CD4-positive, alpha-beta memory T cell (primary cell): Measurements from ENCODE around the gene GPRC5C. TPM values are rescaled to one million over a fixed set of nuclear protein-coding genes. Genes with fewer than 3 reads are reported as not detected.

Experiments used
- CTCF ChIA-PET: fragments of 350-600 bp; sonication (Branson Sonifier 250); formaldehyde crosslinking; loops from one replicate; lab custom pipeline; 2021; ENCODE audit warnings: inconsistent platforms; ENCODE audit not compliant: partially characterized antibody; lab: Charles Lee
- POLR2A ChIA-PET: fragments of 350-600 bp; sonication (Branson Sonifier 250); formaldehyde crosslinking; loops from one replicate; lab custom pipeline; 2021; ENCODE audit not compliant: partially characterized antibody; lab: Charles Lee
- DNase-seq, 5 donors: peaks; one replicate each; pipeline versions ENCODE4 v3.0.0 to v3.0.0-alpha.2; 2020 to 2022; ENCODE audit warnings: mixed read lengths in 1 of 5
- H3K27ac ChIP-seq: one replicate; pipeline ENCODE4 v1.7.0; 2013; ENCODE audit warnings: low read depth, low read length
- H3K27me3 ChIP-seq: 2 replicates; pipeline ENCODE4 v1.7.0; 2013; ENCODE audit warnings: mild to moderate bottlenecking, low read length, moderate library complexity; ENCODE audit not compliant: insufficient read depth
- H3K36me3 ChIP-seq: 2 replicates; pipeline ENCODE4 v1.7.0; 2013; ENCODE audit warnings: mild to moderate bottlenecking, low read length, moderate library complexity; ENCODE audit not compliant: insufficient read depth
- H3K4me1 ChIP-seq: 2 replicates; pipeline ENCODE4 v1.7.0; 2013; ENCODE audit warnings: mild to moderate bottlenecking, low read length, moderate library complexity; ENCODE audit not compliant: insufficient read depth
- H3K4me3 ChIP-seq, 2 donors: one replicate each; pipeline ENCODE4 v1.7.0; 2013; ENCODE audit warnings: low read length in 2 of 2, mild to moderate bottlenecking in 1 of 2
- H3K9me3 ChIP-seq, 2 donors: one replicate each; pipeline ENCODE4 v1.7.0; 2013; ENCODE audit warnings: low read length in 2 of 2, control low read depth in 1 of 2; ENCODE audit not compliant: control insufficient read depth in 1 of 2
- H3K27ac Mint-ChIP-seq, 7 donors: one replicate each; pipeline ENCODE4 v1.8.0; 2020 to 2021; ENCODE audit warnings: mixed read lengths in 7 of 7, mild to moderate bottlenecking in 6 of 7, inconsistent platforms in 3 of 7, moderate library complexity in 3 of 7
- H3K27me3 Mint-ChIP-seq, 2 donors: one replicate each; pipeline ENCODE4 v1.8.0; 2020 to 2021; ENCODE audit warnings: mixed read lengths in 2 of 2
- H3K36me3 Mint-ChIP-seq, 2 donors: one replicate each; pipeline ENCODE4 v1.8.0; 2020 to 2021; ENCODE audit warnings: mixed read lengths in 2 of 2, inconsistent platforms in 1 of 2, mild to moderate bottlenecking in 1 of 2
- H3K4me1 Mint-ChIP-seq, 4 donors: one replicate each; pipeline ENCODE4 v1.8.0; 2020 to 2021; ENCODE audit warnings: mixed read lengths in 4 of 4, mild to moderate bottlenecking in 1 of 4
- H3K4me3 Mint-ChIP-seq, 8 donors: one replicate each; pipeline ENCODE4 v1.8.0; 2020 to 2021; ENCODE audit warnings: mixed read lengths in 8 of 8, mild to moderate bottlenecking in 7 of 8, moderate library complexity in 6 of 8, inconsistent platforms in 3 of 8
- H3K9me3 Mint-ChIP-seq, 8 donors: one replicate each; pipeline ENCODE4 v1.8.0; 2020 to 2021; ENCODE audit warnings: mixed read lengths in 8 of 8, mild to moderate bottlenecking in 5 of 8, inconsistent platforms in 3 of 8, moderate library complexity in 1 of 8
- intact Hi-C: fragments of 100-400 bp; cut with micrococcal nuclease; formaldehyde crosslinking; loops from one replicate; pipeline ENCODE4 v1.15.1; 2023
- polyA plus RNA-seq, 2 donors: library from polyadenylated mRNA; unstranded; fragments of 300-500 nt; fragmentation: Illumina TruSeq; gene quantifications; one replicate each; pipeline ENCODE4 v1.2.3, GENCODE V29; 2021
- total RNA-seq, 2 experiments: library from RNA; stranded (reverse); gene quantifications; one replicate each; pipeline ENCODE4 v1.2.3, GENCODE V29; 2021

GPRC5C gene
- total and polyA plus RNA-seq, 4 experiments from 2014 or later, result not detected

DNA sequence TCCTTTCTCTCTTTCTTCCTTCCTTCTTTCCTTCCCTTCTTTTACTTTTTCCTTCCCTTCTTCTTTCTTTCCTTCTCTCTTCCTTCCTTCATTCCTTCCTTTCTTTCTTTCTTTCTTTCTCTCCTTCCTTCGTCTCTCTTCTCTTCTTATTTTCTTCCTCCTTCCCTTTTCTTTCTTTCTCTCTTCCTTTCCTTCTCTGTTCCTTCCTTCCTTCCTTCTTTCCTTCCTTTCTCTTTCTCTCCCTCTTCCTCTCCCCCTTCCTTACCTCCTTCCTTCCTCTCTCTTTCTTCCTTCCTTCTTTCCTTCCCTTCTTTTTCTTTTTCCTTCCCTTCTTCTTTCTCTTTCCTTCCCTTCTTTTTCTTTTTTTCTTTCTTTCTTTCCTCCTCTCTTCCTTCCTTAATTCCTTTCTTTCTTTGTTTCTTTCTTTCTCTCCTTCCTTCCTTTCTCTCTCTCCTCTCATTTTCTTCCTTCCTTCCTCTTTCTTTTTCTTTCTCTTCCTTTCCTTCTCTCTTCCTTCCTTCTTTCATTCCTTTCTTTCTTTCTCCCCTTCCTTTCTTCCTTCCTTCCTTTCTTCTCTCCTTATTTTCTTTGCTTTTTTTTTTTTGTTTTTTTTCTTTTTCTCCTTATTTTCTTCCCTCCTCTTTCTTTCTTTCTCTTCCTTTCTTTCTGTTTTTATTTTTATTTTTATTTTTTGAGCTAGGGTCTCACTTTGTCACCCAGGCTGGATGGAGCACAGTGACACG is 41.8 kb upstream of the GPRC5C start:
- Mint-ChIP-seq H3K4me1 (no peaks in the 10 kb centered on the region), H3K4me3 (no peak overlapping the region), H3K36me3 (no peaks in the 10 kb centered on the region), H3K9me3 (peaks cover 0 to 2% (median 0%) of the 10 kb centered on the region in 8 donors), H3K27me3 (no peaks in the 10 kb centered on the region), H3K27ac (peak overlapping the region in 1 of 7 donors; percentile 25)
- POLR2A ChIA-PET, result no interaction called here
- Histone ChIP-seq H3K4me3 (no peak overlapping the region), H3K9me3 (no peaks in the 10 kb centered on the region), H3K4me1 (no peaks in the 10 kb centered on the region), H3K27me3 (no peaks in the 10 kb centered on the region), H3K27ac (no peak overlapping the region), H3K36me3 (no peaks in the 10 kb centered on the region)
- intact Hi-C loops, result no loop called here
- DNase-seq, result no peak
- CTCF ChIA-PET, result interaction anchor here (0.7 to 2.0 kb wide), 2 partner anchors 11 to 67 kb away, joined by 3 to 10 read pairs; no protein-coding TSS in a partner anchor

DNA sequence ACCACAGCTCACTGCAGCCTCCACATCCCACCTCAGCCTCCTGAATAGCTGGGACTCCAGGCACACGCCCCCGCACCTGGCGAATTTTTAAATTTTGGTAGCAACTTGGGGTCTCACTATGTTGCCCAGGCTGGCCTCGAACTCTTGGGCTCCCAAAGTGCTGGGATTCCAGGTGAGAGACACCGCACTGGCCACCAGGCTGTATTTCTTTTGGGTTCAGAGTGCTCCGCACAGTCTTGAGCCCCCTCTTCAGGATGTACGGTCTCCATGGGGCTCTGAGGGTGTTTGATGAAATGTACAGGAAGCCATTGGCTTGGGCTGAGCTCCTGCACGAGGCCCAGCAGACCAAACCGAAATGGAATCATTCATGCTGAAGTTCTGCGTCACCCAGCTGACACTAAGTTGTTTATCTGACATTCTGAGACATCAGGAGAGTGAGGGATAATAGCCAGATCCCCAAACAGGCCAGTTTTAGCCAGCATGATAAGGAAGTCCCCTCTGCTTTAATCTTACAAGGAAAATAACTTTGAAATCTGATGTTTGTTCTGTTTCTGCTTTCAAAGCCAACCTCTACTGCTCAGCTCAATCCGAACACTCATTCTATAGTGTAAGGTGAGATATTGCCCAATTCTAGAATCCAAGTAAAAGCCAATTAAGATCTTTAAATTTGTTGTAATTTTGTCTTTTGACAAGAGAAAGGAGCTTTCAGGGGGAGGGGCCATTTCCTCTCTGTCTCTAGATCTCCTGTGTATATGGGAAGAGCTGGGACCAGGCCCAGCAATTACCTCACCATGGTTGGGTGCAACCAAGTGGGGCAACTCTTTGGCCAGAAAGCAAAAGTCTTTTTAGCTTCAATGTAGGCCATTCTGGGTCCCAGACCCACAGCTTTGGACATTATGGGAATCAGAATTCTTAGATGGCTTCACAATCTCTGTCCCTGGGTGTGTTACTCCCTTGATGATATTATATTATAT is 40.9 kb upstream of the GPRC5C start:
- intact Hi-C loops, result no loop called here
- Histone ChIP-seq H3K27ac (no peak overlapping the region), H3K36me3 (no peaks in the 10 kb centered on the region), H3K27me3 (no peaks in the 10 kb centered on the region), H3K9me3 (no peaks in the 10 kb centered on the region), H3K4me3 (no peak overlapping the region), H3K4me1 (no peaks in the 10 kb centered on the region)
- no peak for DNase-seq
- H3K27ac Mint-ChIP-seq, result no peak overlapping the region
- peaks cover 0 to 2% (median 0%) of the 10 kb centered on the region in 8 donors for H3K9me3 Mint-ChIP-seq
- peaks cover 0 to 4% of the 10 kb centered on the region in 2 donors for H3K27me3 Mint-ChIP-seq
- POLR2A ChIA-PET, result no interaction called here
- CTCF ChIA-PET, result interaction anchor here (0.7 to 3.6 kb wide), 4 partner anchors 10 to 68 kb away, joined by 3 to 17 read pairs (median 6); no protein-coding TSS in a partner anchor
- H3K4me1 Mint-ChIP-seq, result no peaks in the 10 kb centered on the region
- no peaks in the 10 kb centered on the region for H3K36me3 Mint-ChIP-seq
- H3K4me3 Mint-ChIP-seq, result no peak overlapping the region

DNA sequence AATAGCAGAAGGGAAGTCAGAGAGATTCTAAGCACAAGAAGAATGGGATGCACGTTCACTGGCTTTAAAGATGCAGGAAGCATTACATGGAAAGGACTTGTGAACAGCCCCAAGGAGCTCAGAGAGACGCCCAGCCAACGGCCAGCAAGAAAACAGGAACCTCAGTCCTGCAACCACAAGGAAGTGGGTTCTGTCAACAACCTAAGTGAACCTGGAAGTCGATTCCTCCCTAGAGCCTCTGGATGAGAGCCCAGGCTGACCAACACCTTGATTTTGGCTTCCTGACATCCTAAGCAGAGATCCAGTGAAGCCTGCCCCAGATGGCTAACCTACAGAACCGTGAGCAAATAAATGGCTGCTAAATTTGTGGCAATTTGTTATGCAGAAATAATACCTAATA is 40.1 kb upstream of the GPRC5C start:
- Mint-ChIP-seq H3K4me3 (no peak overlapping the region), H3K27ac (peak overlapping the region in 1 of 7 donors; percentile 6), H3K4me1 (no peaks in the 10 kb centered on the region), H3K36me3 (no peaks in the 10 kb centered on the region), H3K9me3 (peaks cover 0 to 2% (median 0%) of the 10 kb centered on the region in 8 donors), H3K27me3 (peaks cover 0 to 4% of the 10 kb centered on the region in 2 donors)
- H3K27me3 ChIP-seq, result no peaks in the 10 kb centered on the region
- H3K9me3 ChIP-seq, result no peaks in the 10 kb centered on the region
- CTCF ChIA-PET, result interaction anchor here (1.1 to 3.6 kb wide), 3 partner anchors 11 to 23 kb away, joined by 3 to 17 read pairs (median 10); no protein-coding TSS in a partner anchor
- H3K27ac ChIP-seq, result no peak overlapping the region
- no peak overlapping the region for H3K4me3 ChIP-seq
- H3K4me1 ChIP-seq, result no peaks in the 10 kb centered on the region
- intact Hi-C loops, result no loop called here
- DNase-seq, result no peak
- POLR2A ChIA-PET, result no interaction called here
- no peaks in the 10 kb centered on the region for H3K36me3 ChIP-seq

DNA sequence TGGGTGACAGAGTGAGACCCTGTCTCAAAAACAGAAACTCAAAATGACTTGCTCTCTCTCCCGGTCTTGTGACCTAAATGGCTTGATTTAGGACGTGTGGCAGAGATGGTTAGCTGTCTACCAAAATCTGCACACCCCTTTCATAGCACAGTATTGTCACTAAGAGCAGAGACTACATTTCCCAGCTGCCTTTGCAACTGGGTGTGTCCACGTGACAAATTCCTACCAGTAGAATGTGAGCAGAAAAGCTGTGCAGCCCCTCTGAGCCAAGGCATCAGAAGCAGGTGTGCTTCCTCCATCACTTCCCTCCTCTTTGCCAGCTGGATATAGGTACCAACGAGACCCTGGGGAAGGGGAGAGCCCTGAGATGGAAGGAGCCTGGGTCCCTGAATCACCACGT is 39.0 kb upstream of the GPRC5C start:
- no peaks in the 10 kb centered on the region for H3K36me3 Mint-ChIP-seq

DNA sequence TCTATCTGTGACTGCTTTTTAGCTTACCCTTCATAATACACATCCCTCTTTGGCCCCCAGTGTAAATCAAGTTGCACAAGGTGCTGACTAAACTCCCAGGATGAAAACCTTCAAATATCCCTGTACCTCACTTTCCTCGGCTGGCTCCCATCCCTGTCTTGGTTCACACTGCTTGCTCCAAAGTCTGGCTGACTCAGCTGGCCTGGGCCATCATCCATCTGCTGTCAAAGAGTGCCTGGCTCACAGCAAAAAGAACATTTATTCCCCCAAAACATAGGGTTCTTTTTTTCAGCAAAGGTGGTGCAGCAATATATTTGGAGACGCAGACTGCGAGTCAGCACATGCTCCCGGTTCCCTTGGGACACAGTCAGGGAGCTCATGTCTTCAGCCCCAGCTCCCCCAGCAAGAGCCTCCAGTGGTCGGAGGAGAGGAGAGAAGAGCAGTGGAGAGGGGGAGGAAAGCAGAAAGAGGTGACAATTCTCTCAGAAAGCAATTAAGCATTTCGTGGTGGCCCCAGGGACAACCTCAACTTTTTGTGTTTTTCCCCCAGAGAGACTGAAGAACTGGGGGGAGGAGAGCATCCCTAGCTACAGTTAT is 38.4 kb upstream of the GPRC5C start:
- Mint-ChIP-seq H3K27me3 (peaks cover 0 to 4% of the 10 kb centered on the region in 2 donors), H3K4me3 (no peak overlapping the region), H3K9me3 (peaks cover 0 to 2% (median 0%) of the 10 kb centered on the region in 8 donors), H3K36me3 (no peaks in the 10 kb centered on the region), H3K27ac (no peak overlapping the region), H3K4me1 (no peaks in the 10 kb centered on the region)
- H3K36me3 ChIP-seq, result no peaks in the 10 kb centered on the region
- intact Hi-C loops, result no loop called here
- DNase-seq, result no peak
- ChIA-PET CTCF (interaction anchor here (1.7 to 3.6 kb wide), 2 partner anchors 14 to 25 kb away, joined by 5 to 17 read pairs; no protein-coding TSS in a partner anchor), POLR2A (no interaction called here)
- no peaks in the 10 kb centered on the region for H3K4me1 ChIP-seq
- no peaks in the 10 kb centered on the region for H3K9me3 ChIP-seq
- H3K27me3 ChIP-seq, result no peaks in the 10 kb centered on the region
- H3K4me3 ChIP-seq, result no peak overlapping the region
- no peak overlapping the region for H3K27ac ChIP-seq

More for the DNA sequence above, 39.0 kb upstream of the GPRC5C start:
- H3K9me3 ChIP-seq, result no peaks in the 10 kb centered on the region
- Mint-ChIP-seq H3K4me1 (no peaks in the 10 kb centered on the region), H3K27ac (no peak overlapping the region), H3K4me3 (no peak overlapping the region), H3K9me3 (peaks cover 0 to 2% (median 0%) of the 10 kb centered on the region in 8 donors), H3K27me3 (peaks cover 0 to 4% of the 10 kb centered on the region in 2 donors)
- CTCF ChIA-PET, result interaction anchor here (3.6 kb wide), 1 partner anchor 24 kb away, joined by 17 read pairs; no protein-coding TSS in a partner anchor
- POLR2A ChIA-PET, result no interaction called here
- H3K27ac ChIP-seq, result no peak overlapping the region
- H3K4me1 ChIP-seq, result no peaks in the 10 kb centered on the region
- intact Hi-C loops, result no loop called here
- H3K4me3 ChIP-seq, result no peak overlapping the region
- no peak for DNase-seq
- H3K27me3 ChIP-seq, result no peaks in the 10 kb centered on the region
- no peaks in the 10 kb centered on the region for H3K36me3 ChIP-seq

DNA sequence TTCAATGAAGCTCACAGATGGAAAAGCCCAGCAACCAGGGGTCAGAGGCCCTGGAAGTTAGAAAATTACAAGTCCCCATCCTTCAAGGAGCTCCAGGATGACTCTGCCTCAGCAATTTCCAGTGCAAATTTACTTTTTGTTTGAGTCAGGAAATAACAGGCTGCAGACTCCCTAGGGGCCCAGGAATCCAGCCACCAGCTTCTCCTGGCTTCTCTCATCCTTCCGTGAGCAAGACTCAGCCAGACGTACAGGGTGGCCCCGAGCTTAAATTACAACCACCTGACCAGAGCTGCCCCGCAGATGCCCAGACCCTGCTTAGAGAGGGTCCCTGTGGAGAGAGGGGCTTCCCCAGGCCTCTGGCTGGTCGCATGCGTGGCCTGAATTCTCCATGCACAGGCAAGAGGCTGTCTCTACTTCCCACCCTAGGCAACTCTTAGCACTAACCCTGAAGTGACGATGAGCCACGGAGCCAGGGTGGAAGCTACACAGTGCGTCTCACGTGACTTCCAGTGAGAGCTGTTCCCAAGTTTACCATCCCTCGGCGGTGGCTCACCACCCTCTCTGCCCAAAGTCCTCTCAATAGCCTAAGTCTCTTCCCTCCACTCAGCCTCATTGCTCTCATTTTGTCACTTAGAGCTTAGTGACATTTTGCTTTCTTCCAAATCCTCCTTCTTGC is 37.5 kb upstream of the GPRC5C start:
- H3K4me1 ChIP-seq, result no peaks in the 10 kb centered on the region
- Mint-ChIP-seq H3K36me3 (no peaks in the 10 kb centered on the region), H3K27ac (no peak overlapping the region), H3K27me3 (peaks cover 0 to 4% of the 10 kb centered on the region in 2 donors), H3K4me1 (no peaks in the 10 kb centered on the region), H3K9me3 (peaks cover 0 to 2% (median 0%) of the 10 kb centered on the region in 8 donors), H3K4me3 (no peak overlapping the region)
- intact Hi-C loops, result no loop called here
- no peaks in the 10 kb centered on the region for H3K36me3 ChIP-seq
- H3K9me3 ChIP-seq, result no peaks in the 10 kb centered on the region
- ChIA-PET POLR2A (no interaction called here), CTCF (interaction anchor here (1.7 to 3.6 kb wide), 2 partner anchors 15 to 26 kb away, joined by 5 to 17 read pairs; no protein-coding TSS in a partner anchor)
- no peak for DNase-seq
- H3K4me3 ChIP-seq, result no peak overlapping the region
- H3K27me3 ChIP-seq, result no peaks in the 10 kb centered on the region
- no peak overlapping the region for H3K27ac ChIP-seq
